Kidney epithelial cell (primary cell): ENCODE measurements around the gene NDUFA13. TPM values are rescaled to one million over a fixed set of nuclear protein-coding genes. Genes with fewer than 3 reads are reported as not detected.

Source experiments
- DNase-seq: peaks from one replicate; pipeline ENCODE4 v3.0.0-alpha.2; 2010; ENCODE audit warnings: low read depth
- H3K27me3 ChIP-seq: 2 replicates; pipeline ENCODE4 v1.6.0; 2011; ENCODE audit warnings: low read length; ENCODE audit not compliant: control insufficient read depth, insufficient read depth
- H3K36me3 ChIP-seq: 2 replicates; pipeline ENCODE4 v1.5.1; 2011; ENCODE audit warnings: low read length; ENCODE audit not compliant: control insufficient read depth, insufficient read depth
- H3K4me3 ChIP-seq: 2 replicates; pipeline ENCODE4 v1.5.1; 2011; ENCODE audit warnings: low read depth, mild to moderate bottlenecking, control low read depth, low read length
- CTCF ChIP-seq: IDR thresholded peaks from 2 replicates; pipeline ENCODE4 v1.5.1; 2011; ENCODE audit warnings: mild to moderate bottlenecking, moderate library complexity, low read length, control low read depth, inconsistent platforms; ENCODE audit not compliant: insufficient read depth, poor library complexity, severe bottlenecking
- total RNA-seq: library from RNA; depleted of rRNA; stranded (reverse); fragments of >200 nt; gene quantifications from 2 replicates; pipeline ENCODE4 v1.2.3, GENCODE V29; 2015

NDUFA13 gene
- total RNA-seq, 1 donor from 2014 or later, result 58.8 TPM

- no peaks in the 10 kb centered on the region for H3K36me3 ChIP-seq
- no peak overlapping the region for H3K4me3 ChIP-seq
- no peak for TF ChIP-seq CTCF
- H3K27me3 ChIP-seq, result no peaks in the 10 kb centered on the region
- DNase-seq, result no peak
Measured at GRCh38 chr19:19558055-19558454, 42.0 kb downstream of the NDUFA13 start.

GRCh38 chr19:19558636-19559035 is 42.6 kb downstream of the NDUFA13 start:
- Histone ChIP-seq H3K27me3 (no peaks in the 10 kb centered on the region), H3K4me3 (no peak overlapping the region), H3K36me3 (no peaks in the 10 kb centered on the region)
- TF ChIP-seq CTCF, result no peak
- no peak for DNase-seq

GRCh38 chr19:19559931-19560330 is 43.9 kb downstream of the NDUFA13 start:
- no peak overlapping the region for H3K4me3 ChIP-seq
- no peak for DNase-seq
- H3K36me3 ChIP-seq, result no peaks in the 10 kb centered on the region
- H3K27me3 ChIP-seq, result no peaks in the 10 kb centered on the region
- TF ChIP-seq CTCF, result no peak

- TF ChIP-seq CTCF, result no peak
- H3K36me3 ChIP-seq, result no peaks in the 10 kb centered on the region
- H3K4me3 ChIP-seq, result no peak overlapping the region
- DNase-seq, result no peak
- no peaks in the 10 kb centered on the region for H3K27me3 ChIP-seq
Measured at GRCh38 chr19:19561946-19562664, 46.1 kb downstream of the NDUFA13 start.

GRCh38 chr19:19562665-19563347 is 46.8 kb downstream of the NDUFA13 start:
- DNase-seq, result no peak

More at GRCh38 chr19:19562665-19563347, 46.8 kb downstream of the NDUFA13 start:
- no peaks in the 10 kb centered on the region for H3K36me3 ChIP-seq
- no peak overlapping the region for H3K4me3 ChIP-seq
- no peaks in the 10 kb centered on the region for H3K27me3 ChIP-seq
- TF ChIP-seq CTCF, result no peak
